ENCODE measurements around the gene LRP1B. TPM values are rescaled to one million over a fixed set of nuclear protein-coding genes. Genes with fewer than 3 reads are reported as not detected.

Gene LRP1B
- total RNA-seq, 4 donors from 2014 or later, result 0.85 to 3.3 (median 1.1) TPM; not detected in 1

GRCh38 chr2:141770530-141770929, 360.3 kb downstream of the LRP1B start:
- H3K4me1 ChIP-seq, result no peaks in the 10 kb centered on the region
- H3K4me3 ChIP-seq, result no peak overlapping the region
- no peaks in the 10 kb centered on the region for H3K27me3 ChIP-seq
- no peaks in the 10 kb centered on the region for H3K36me3 ChIP-seq
- no peak overlapping the region for H3K27ac ChIP-seq
- TF ChIP-seq POLR2A (IDR thresholded peaks at IDR 0.05) (no peak), CTCF (IDR thresholded peaks at IDR 0.05) (no peak)
- DNase-seq, result no peak
- H3K9me3 ChIP-seq, result no peaks in the 10 kb centered on the region

GRCh38 chr2:141767691-141768090, 363.1 kb downstream of the LRP1B start:
- Histone ChIP-seq H3K9me3 (no peaks in the 10 kb centered on the region), H3K27ac (no peak overlapping the region), H3K4me3 (no peak overlapping the region), H3K4me1 (no peaks in the 10 kb centered on the region), H3K36me3 (no peaks in the 10 kb centered on the region), H3K27me3 (no peaks in the 10 kb centered on the region)
- no peak for DNase-seq
- TF ChIP-seq POLR2A (IDR thresholded peaks at IDR 0.05) (no peak), CTCF (IDR thresholded peaks at IDR 0.05) (no peak)

- no peaks in the 10 kb centered on the region for H3K9me3 ChIP-seq
- DNase-seq, result no peak
- no peaks in the 10 kb centered on the region for H3K36me3 ChIP-seq
- H3K27me3 ChIP-seq, result no peaks in the 10 kb centered on the region
- H3K4me1 ChIP-seq, result no peaks in the 10 kb centered on the region
- H3K27ac ChIP-seq, result no peak overlapping the region
- no peak overlapping the region for H3K4me3 ChIP-seq
- TF ChIP-seq POLR2A (IDR thresholded peaks at IDR 0.05), result no peak
- no peak for TF ChIP-seq CTCF (IDR thresholded peaks at IDR 0.05)
These were observed 363.8 kb downstream of the LRP1B start for GRCh38 chr2:141767051-141767450.

- no peak overlapping the region for H3K27ac ChIP-seq
- H3K4me1 ChIP-seq, result no peaks in the 10 kb centered on the region
- no peak for DNase-seq
- H3K36me3 ChIP-seq, result no peaks in the 10 kb centered on the region
- H3K4me3 ChIP-seq, result no peak overlapping the region
- no peaks in the 10 kb centered on the region for H3K27me3 ChIP-seq
- H3K9me3 ChIP-seq, result no peaks in the 10 kb centered on the region
- TF ChIP-seq POLR2A (IDR thresholded peaks at IDR 0.05) (no peak), CTCF (IDR thresholded peaks at IDR 0.05) (no peak)
These were observed 364.6 kb downstream of the LRP1B start for GRCh38 chr2:141766225-141766624.

- DNase-seq, result no peak
- Histone ChIP-seq H3K4me1 (no peaks in the 10 kb centered on the region), H3K36me3 (no peaks in the 10 kb centered on the region), H3K9me3 (no peaks in the 10 kb centered on the region), H3K27ac (no peak overlapping the region), H3K27me3 (no peaks in the 10 kb centered on the region), H3K4me3 (no peak overlapping the region)
- TF ChIP-seq POLR2A (IDR thresholded peaks at IDR 0.05) (no peak), CTCF (IDR thresholded peaks at IDR 0.05) (no peak)
These were observed 382.2 kb downstream of the LRP1B start for GRCh38 chr2:141748616-141749015.

GRCh38 chr2:141741652-141742051, 389.2 kb downstream of the LRP1B start:
- H3K36me3 ChIP-seq, result no peaks in the 10 kb centered on the region
- H3K27ac ChIP-seq, result no peak overlapping the region
- H3K4me1 ChIP-seq, result no peaks in the 10 kb centered on the region
- no peak overlapping the region for H3K4me3 ChIP-seq
- no peak for DNase-seq
- no peaks in the 10 kb centered on the region for H3K27me3 ChIP-seq
- no peaks in the 10 kb centered on the region for H3K9me3 ChIP-seq
- TF ChIP-seq CTCF (IDR thresholded peaks at IDR 0.05) (no peak), POLR2A (IDR thresholded peaks at IDR 0.05) (no peak)

Data from Peyer's patch (tissue), 4 donors.